Measurements from ENCODE around the gene AIF1L.

AIF1L gene

DNA sequence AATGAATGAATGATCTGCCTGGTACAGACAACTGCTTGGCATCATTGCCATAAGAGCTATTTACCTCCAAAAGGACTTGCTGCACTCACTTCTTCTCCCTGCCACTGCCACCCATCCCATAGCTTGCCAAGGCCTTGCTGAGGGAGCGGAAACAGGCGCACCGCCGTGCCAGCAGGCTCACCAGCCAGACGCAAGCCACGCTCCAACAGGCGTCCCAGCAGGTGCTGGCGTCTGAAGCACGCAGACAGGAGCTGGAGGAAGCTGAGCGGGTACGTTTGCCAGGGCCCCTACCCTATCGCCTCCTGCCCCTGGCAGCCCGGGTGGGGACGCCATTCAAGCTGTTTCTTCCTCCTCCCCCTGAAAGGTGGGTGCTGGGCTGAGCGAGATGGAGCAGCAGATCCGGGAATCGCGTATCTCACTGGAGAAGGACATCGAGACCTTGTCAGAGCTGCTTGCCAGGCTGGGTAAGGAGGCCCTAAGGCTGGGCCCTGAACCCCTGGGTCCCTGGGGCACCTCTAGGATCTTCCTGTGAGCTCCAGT, 8.9 kb upstream of the AIF1L start:
- no peak overlapping the region for H3K4me3 ChIP-seq (ENCODE audit: low read depth, low read length)
- TF ChIP-seq CTCF (IDR thresholded peaks at IDR 0.05; ENCODE audit: low read depth, low read length), result no peak

DNA sequence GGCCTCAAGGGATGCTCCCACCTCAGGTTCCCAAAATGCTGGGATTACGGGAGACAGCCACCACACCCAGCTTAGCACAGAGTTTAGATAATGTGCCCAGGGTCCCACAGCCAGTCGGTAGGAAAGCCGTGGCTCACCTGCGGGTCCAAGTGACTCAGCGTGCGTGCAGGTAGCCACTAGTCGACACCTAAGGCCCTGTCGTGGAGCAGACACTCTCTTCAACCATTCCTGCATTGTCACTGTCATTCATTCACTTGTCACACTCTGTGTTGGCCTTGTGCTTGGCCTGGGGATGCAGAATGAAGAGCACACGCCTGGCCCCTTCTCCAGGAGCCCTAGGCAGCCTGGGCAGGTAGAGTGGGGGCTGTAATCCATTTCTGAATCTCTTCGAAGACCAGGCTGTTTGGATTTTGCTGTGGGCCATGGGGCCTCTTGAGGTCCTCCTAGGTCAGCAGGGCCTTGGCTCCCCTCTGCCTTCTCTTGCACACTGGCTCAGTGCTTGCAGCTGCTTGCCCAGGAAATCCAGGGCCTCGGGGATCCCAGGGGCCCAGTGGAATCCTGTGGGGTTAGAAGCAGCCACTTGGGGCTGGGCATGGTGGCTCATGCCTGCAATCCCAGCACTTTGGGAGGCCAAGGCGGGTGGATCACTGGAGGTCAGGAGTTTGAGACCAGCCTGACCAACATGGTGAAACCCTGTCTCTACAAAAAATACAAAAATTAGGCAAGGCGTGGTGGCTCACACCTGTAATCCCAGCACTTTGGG, 6.1 kb upstream of the AIF1L start:
- no peak for TF ChIP-seq CTCF (IDR thresholded peaks at IDR 0.05; ENCODE audit: low read depth, low read length)
- no peak overlapping the region for H3K4me3 ChIP-seq (ENCODE audit: low read depth, low read length)

DNA sequence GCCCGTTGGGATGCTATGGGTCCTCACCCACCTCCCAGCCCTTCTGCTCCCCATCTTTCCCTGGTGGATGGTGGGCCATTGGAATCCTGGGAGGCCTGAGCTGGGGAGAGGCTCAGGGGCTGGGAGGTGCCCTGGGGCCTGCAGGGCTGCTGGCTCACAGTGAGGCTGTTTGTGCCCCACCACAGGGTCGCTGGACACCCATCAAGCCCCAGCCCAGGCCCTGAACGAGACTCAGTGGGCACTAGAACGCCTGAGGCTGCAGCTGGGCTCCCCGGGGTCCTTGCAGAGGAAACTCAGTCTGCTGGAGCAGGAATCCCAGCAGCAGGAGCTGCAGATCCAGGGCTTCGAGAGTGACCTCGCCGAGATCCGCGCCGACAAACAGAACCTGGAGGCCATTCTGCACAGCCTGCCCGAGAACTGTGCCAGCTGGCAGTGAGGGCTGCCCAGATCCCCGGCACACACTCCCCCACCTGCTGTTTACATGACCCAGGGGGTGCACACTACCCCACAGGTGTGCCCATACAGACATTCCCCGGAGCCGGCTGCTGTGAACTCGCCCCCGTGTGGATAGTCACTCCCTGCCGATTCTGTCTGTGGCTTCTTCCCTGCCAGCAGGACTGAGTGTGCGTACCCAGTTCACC, 4.9 kb upstream of the AIF1L start:
- no peak overlapping the region for H3K4me3 ChIP-seq (ENCODE audit: low read depth, low read length)

GRCh38 chr9:131092030-131092429, 4.3 kb upstream of the AIF1L start:
- no peak overlapping the region for H3K4me3 ChIP-seq (ENCODE audit: low read depth, low read length)
- no peak for TF ChIP-seq CTCF (IDR thresholded peaks at IDR 0.05; ENCODE audit: low read depth, low read length)

More for the DNA sequence above, 4.9 kb upstream of the AIF1L start:
- no peak for TF ChIP-seq CTCF (IDR thresholded peaks at IDR 0.05; ENCODE audit: low read depth, low read length)

GRCh38 chr9:131092548-131093440, 3.5 kb upstream of the AIF1L start:
- no peak for TF ChIP-seq CTCF (IDR thresholded peaks at IDR 0.05; ENCODE audit: low read depth, low read length)
- no peak overlapping the region for H3K4me3 ChIP-seq (ENCODE audit: low read depth, low read length)

GRCh38 chr9:131094015-131094414, 2.3 kb upstream of the AIF1L start:
- no peak for TF ChIP-seq CTCF (IDR thresholded peaks at IDR 0.05; ENCODE audit: low read depth, low read length)
- no peak overlapping the region for H3K4me3 ChIP-seq (ENCODE audit: low read depth, low read length)
